Peyer's patch (tissue), 4 donors: Measurements from ENCODE around the gene INPP4A.

ENCODE experiments used
- POLR2A ChIP-seq, 2 donors: fragments of 450-650 bp; IDR thresholded peaks; one replicate each; pipeline ENCODE4 v1.5.1; 2017; ENCODE audit warnings: antibody characterized with exemption in 2 of 2, mild to moderate bottlenecking in 2 of 2, moderate library complexity in 2 of 2
- TF ChIP-seq, protein P1 (sequence below), 6 experiments: fragments of 450-650 bp in 4 of 6; fragments of 200-600 bp in 2 of 6; sonication (generic) in 1 of 6; IDR thresholded peaks; one replicate each; pipeline ENCODE4 v1.5.1; 2017 to 2019; ENCODE audit warnings: antibody characterized with exemption in 6 of 6, mild to moderate bottlenecking in 3 of 6, moderate library complexity in 1 of 6

GRCh38 chr2:98524168-98524567 is 79.5 kb downstream of the INPP4A start:
- TF ChIP-seq, protein P1, sequence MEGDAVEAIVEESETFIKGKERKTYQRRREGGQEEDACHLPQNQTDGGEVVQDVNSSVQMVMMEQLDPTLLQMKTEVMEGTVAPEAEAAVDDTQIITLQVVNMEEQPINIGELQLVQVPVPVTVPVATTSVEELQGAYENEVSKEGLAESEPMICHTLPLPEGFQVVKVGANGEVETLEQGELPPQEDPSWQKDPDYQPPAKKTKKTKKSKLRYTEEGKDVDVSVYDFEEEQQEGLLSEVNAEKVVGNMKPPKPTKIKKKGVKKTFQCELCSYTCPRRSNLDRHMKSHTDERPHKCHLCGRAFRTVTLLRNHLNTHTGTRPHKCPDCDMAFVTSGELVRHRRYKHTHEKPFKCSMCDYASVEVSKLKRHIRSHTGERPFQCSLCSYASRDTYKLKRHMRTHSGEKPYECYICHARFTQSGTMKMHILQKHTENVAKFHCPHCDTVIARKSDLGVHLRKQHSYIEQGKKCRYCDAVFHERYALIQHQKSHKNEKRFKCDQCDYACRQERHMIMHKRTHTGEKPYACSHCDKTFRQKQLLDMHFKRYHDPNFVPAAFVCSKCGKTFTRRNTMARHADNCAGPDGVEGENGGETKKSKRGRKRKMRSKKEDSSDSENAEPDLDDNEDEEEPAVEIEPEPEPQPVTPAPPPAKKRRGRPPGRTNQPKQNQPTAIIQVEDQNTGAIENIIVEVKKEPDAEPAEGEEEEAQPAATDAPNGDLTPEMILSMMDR (IDR thresholded peaks at IDR 0.05) = no peak
- no peak for TF ChIP-seq POLR2A (IDR thresholded peaks at IDR 0.05)
